HG02642 (cell line): Measurements from ENCODE around the gene FBXL17.
A peak's percentile ranks its signal among the peaks of the same experiment; 100 is the strongest.

Experiments
- ATAC-seq: cut with Tn5 transposase; IDR thresholded peaks from one replicate; pipeline ENCODE4 v1.9.1; 2021; ENCODE audit warnings: mild to moderate bottlenecking; ENCODE audit not compliant: unreplicated experiment, poor library complexity

Gene FBXL17

DNA sequence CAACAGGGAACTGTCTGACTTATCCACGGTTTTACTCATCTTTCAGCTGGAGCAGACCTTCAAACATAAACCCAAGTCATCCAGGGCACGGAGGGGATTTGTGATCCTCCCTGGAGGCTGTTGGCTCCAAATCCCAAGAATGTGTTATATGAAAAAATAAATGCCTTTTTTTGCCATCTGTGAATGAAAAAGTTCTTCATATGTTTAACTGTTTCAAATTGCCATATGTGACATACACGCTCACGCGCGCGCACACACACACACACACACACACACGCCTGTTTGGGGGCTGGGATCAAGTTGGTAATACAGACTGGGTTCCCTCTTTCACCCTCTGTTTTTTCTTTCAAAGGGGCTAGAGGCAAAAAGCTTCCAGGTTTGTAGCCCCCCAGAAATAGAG is 546.8 kb downstream of the FBXL17 start:
- no peak for ATAC-seq

DNA sequence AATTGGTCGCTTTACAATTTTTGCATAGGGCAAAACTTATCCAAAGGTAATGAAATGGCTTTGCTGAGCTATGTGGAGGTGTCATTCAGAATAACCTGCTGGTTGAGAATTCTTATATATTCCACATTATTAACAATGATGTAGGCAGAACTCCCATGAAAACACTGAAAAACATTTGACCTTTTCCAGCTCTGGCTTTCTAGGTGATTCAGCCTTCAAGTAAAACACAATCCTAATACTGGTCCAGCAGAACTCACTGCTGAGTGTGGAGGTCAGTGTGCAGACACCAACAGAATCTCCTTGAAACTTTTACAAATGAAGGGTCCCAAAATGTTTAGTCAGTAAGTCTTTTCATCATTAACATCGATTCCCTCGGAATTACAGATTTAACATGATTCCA is 549.2 kb downstream of the FBXL17 start:
- ATAC-seq = no peak

GRCh38 chr5:107831612-107832395 is 550.1 kb downstream of the FBXL17 start:
- no peak for ATAC-seq

GRCh38 chr5:107830750-107831149 is 551.1 kb downstream of the FBXL17 start:
- ATAC-seq = no peak

GRCh38 chr5:107826311-107827000 is 555.4 kb downstream of the FBXL17 start:
- no peak for ATAC-seq

- ATAC-seq = no peak
Observed at GRCh38 chr5:107824821-107825220, 557.1 kb downstream of the FBXL17 start.

DNA sequence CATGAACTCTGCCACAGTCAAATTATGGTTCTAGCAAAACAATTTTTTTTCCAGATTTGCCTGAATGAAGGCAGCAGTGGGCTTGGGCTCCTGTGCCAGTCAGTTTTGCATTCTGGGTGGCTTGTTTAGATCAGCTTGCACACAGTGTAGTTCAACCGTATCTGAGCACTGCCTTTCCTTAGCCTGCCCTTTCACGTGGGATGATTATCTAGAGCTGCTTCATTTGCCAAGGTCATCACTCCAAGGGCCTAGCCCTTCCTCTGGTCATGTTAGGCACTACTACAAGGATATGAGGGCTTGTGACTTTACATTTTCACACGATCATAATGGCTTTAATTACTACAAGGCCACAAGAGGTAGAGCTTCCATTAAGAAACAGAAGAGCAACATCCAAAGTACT is 560.6 kb downstream of the FBXL17 start:
- ATAC-seq = no peak

DNA sequence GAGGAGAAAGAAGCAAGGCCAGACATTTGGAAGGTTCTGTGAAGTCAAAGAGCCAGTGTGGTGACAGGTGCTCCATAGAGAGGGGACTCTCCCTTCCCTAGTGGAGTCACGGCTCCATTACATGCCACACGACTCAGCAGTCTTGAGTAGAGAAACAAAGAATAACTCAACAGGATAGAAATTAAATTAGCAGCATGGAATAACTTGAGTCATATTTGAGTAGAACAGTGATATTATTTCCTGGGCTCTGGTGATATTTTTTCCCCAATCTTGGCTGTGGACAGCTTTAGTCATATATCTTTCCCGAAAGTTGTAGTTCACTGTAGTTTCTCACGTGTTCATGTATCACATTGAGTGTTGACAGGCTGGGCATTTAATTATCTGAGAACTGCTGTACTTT is 561.5 kb downstream of the FBXL17 start:
- no peak for ATAC-seq

GRCh38 chr5:107817951-107818350 is 563.9 kb downstream of the FBXL17 start:
- ATAC-seq = no peak

DNA sequence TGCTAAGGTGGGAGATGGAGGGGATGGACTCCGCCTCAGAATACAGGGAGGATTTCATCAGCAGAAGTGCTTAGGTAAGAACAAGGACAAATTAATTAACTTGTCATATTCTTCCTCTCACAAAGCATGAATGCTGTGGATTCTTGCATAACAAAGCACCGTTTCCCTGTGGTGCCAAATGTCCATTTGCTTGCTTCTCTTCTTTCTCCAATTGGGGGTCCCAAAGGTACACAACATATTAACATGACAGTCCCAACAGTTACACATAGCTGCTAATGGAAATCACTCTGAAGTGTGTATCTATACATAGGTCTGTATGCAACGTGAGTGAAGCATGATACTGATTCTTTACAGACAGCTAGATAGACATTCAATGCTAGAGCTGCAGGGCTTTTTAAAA is 564.5 kb downstream of the FBXL17 start:
- no peak for ATAC-seq

- ATAC-seq = no peak
Observed at GRCh38 chr5:107815109-107815508, 566.8 kb downstream of the FBXL17 start.

DNA sequence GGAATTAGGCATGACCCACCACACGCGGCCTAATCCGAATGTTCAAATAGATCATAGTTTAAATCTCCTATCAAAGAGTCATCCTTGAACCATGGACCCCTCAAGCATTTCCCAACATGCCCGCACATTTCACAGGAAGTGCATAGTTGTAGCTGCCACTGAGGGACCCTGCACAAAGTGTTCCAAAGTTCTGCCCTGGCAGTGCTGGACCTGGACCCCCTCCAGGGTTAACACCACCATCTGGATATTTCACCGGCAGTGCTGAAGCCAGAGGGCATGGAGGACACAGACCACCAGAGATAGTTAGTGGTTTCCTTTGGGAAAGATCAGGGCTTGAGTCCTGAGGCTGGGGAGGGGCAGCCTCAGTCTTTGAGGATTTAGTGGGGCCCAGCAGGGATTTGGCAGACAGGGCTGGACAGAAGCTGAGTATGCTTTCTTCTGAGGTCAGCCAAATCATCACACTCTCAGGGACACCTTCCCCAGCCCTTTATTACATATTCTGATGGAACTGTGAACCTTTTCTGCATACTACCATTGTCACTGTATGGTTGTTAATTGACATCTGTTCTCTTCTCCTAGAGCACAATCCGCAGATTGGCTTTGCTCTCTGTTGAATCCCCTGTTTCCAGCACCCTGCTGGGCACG is 567.6 kb downstream of the FBXL17 start:
- ATAC-seq = no peak

DNA sequence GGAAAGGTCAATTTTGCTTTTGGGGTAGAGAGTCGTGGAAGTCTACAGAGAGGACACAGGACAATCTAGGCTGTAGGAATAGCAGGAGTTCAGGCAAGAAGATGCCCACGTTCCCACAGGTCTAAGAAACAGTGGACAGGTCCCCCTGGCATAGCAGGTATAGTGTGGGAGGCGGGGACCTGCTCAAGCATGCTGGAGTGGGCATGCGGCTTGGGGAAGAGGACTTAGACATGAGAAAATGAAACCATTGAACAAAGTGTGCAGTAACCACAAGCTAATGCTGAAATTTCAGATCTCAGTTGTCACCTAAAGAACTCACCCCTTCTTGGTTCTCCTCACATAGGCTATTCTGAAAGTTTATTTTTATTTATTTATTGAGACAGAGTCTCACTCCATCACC is 568.3 kb downstream of the FBXL17 start:
- peak; percentile 68 for ATAC-seq

DNA sequence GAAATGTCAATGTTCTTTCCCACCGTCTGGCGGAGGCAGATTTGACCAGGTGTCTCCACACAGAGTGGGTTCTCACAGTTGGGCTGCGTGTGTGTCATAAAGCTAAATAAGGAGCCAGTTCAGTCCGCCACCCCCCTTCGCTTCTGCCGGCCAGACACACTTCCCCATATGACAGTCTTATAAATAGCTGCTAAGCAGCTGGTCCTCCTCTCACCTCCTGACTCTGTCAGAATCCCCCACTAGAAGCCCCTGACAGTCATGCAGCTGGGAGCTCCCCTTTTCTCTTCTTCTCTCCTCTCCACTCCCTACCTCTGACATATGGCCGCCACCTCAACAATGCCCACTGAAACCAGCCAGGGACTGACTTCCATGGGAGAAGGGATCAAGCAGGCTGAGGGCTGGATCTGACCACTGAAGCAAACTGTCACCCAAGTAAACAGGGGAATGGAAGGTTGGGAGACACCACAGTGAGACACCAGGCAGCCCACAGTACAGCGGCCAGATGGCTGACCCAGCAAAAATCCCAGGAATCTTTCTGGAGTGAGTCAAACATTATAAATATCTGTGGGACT is 569.2 kb downstream of the FBXL17 start:
- ATAC-seq = peak; percentile 84

GRCh38 chr5:107809201-107810034 is 572.5 kb downstream of the FBXL17 start:
- no peak for ATAC-seq
